Testis (tissue), 2 donors: ENCODE results near the gene VMAC.

ENCODE experiments used
- POLR2A ChIP-seq: fragments of 450-650 bp; IDR thresholded peaks from one replicate; pipeline ENCODE4 v1.6.1; 2017; ENCODE audit warnings: antibody characterized with exemption, mild to moderate bottlenecking, moderate library complexity
- TF ChIP-seq, protein P1 (sequence below), 3 experiments: fragments of 450-650 bp in 2 of 3; fragments of 200-600 bp in 1 of 3; sonication (generic) in 1 of 3; IDR thresholded peaks; one replicate each; pipeline ENCODE4 v1.5.1; 2016 to 2019; ENCODE audit warnings: antibody characterized with exemption in 3 of 3, mild to moderate bottlenecking in 2 of 3, moderate library complexity in 1 of 3

DNA sequence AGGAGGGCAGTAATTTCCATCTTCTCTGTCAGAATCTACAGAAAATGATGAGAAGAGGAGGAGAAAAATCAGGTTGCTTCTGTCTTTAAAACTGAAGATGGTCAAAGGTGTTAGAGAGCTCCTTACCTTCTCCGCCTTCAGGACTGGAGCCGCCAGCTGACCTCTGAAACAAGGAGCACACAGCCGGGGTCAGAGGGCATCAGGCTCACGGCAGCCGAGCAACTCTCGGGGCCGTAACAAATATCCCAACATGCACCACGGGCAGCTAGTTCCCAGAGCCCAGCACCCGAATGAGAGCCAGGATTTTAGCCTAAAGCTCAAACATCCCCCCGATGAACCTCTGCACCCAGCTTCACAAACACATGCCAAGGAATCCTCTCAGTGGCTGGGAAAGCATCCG, 37.0 kb downstream of the VMAC start:
- TF ChIP-seq, protein P1, sequence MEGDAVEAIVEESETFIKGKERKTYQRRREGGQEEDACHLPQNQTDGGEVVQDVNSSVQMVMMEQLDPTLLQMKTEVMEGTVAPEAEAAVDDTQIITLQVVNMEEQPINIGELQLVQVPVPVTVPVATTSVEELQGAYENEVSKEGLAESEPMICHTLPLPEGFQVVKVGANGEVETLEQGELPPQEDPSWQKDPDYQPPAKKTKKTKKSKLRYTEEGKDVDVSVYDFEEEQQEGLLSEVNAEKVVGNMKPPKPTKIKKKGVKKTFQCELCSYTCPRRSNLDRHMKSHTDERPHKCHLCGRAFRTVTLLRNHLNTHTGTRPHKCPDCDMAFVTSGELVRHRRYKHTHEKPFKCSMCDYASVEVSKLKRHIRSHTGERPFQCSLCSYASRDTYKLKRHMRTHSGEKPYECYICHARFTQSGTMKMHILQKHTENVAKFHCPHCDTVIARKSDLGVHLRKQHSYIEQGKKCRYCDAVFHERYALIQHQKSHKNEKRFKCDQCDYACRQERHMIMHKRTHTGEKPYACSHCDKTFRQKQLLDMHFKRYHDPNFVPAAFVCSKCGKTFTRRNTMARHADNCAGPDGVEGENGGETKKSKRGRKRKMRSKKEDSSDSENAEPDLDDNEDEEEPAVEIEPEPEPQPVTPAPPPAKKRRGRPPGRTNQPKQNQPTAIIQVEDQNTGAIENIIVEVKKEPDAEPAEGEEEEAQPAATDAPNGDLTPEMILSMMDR (IDR thresholded peaks at IDR 0.05): no peak
- no peak for TF ChIP-seq POLR2A
